OCI-LY1 (cell line): ENCODE results near the gene SEMA3D.

ENCODE experiments used
- H2AFZ ChIP-seq: fragments of 200-600 bp; sonication (generic), shearing (Covaris generic); 2 replicates; pipeline ENCODE4 v1.6.0; 2014; ENCODE audit warnings: antibody characterized with exemption, mild to moderate bottlenecking, low read length
- H3F3A ChIP-seq: fragments of 200-600 bp; sonication (generic), shearing (Covaris generic); 2 replicates; pipeline ENCODE4 v1.6.0; 2014; ENCODE audit warnings: mild to moderate bottlenecking, antibody characterized with exemption, low read length, moderate library complexity; ENCODE audit not compliant: insufficient read depth
- H3K27ac ChIP-seq: fragments of 200-600 bp; sonication (generic); 2 replicates; pipeline ENCODE4 v1.5.1; 2014; ENCODE audit warnings: low read length, mixed run types, mild to moderate bottlenecking, low read depth; ENCODE audit not compliant: poor library complexity, severe bottlenecking
- H3K27me3 ChIP-seq: fragments of 200-600 bp; sonication (generic); 2 replicates; pipeline ENCODE4 v1.6.0; 2014; ENCODE audit warnings: antibody characterized with exemption, mild to moderate bottlenecking, low read length, moderate library complexity; ENCODE audit not compliant: insufficient read depth
- H3K36me3 ChIP-seq: fragments of 200-600 bp; sonication (generic); 2 replicates; pipeline ENCODE4 v1.6.1; 2014; ENCODE audit warnings: mild to moderate bottlenecking, antibody characterized with exemption, low read length, moderate library complexity, mixed read lengths; ENCODE audit not compliant: insufficient read depth
- H3K4me1 ChIP-seq: fragments of 200-600 bp; sonication (generic); 2 replicates; pipeline ENCODE4 v1.5.1; 2014; ENCODE audit warnings: mild to moderate bottlenecking, low read length, moderate library complexity; ENCODE audit not compliant: insufficient read depth, severe bottlenecking
- H3K4me2 ChIP-seq: fragments of 200-600 bp; sonication (generic), shearing (Covaris generic); 2 replicates; pipeline ENCODE4 v1.6.1; 2014; ENCODE audit warnings: low read length
- H3K4me3 ChIP-seq: fragments of 200-600 bp; sonication (generic); 2 replicates; pipeline ENCODE4 v1.5.1; 2014; ENCODE audit warnings: low read length, low read depth, mild to moderate bottlenecking, mixed read lengths; ENCODE audit not compliant: poor library complexity, severe bottlenecking
- H3K79me2 ChIP-seq: fragments of 200-600 bp; shearing (Covaris generic); 2 replicates; pipeline ENCODE4 v1.6.1; 2016; ENCODE audit warnings: mixed run types, low read length, mixed read lengths; ENCODE audit not compliant: insufficient read depth
- H3K9ac ChIP-seq: fragments of 200-600 bp; sonication (generic), shearing (Covaris generic); 2 replicates; pipeline ENCODE4 v1.6.1; 2014; ENCODE audit warnings: mild to moderate bottlenecking, low read length, mixed read lengths
- H3K9me2 ChIP-seq: fragments of 200-600 bp; sonication (generic), shearing (Covaris generic); 2 replicates; pipeline ENCODE4 v1.6.1; 2014; ENCODE audit warnings: low read depth, mild to moderate bottlenecking, low read length, mixed read lengths
- H3K9me3 ChIP-seq: fragments of 200-600 bp; shearing (Covaris generic); 2 replicates; pipeline ENCODE4 v1.6.1; 2014; ENCODE audit warnings: low read length, mixed read lengths
- H4K20me1 ChIP-seq: fragments of 200-600 bp; sonication (generic), shearing (Covaris generic); 2 replicates; pipeline ENCODE4 v1.6.0; 2016; ENCODE audit warnings: mild to moderate bottlenecking, low read length; ENCODE audit not compliant: insufficient read depth
- EZH2 ChIP-seq: fragments of 200-600 bp; sonication (generic), shearing (Covaris generic); IDR thresholded peaks from 2 replicates; pipeline ENCODE4 v1.8.0; 2017; ENCODE audit warnings: borderline replicate concordance, mixed run types, mild to moderate bottlenecking, antibody characterized with exemption, low read length, moderate library complexity, mixed read lengths
- TF ChIP-seq, protein P1 (sequence below): fragments of 200-600 bp; sonication (generic), shearing (Covaris generic); IDR thresholded peaks from 2 replicates; pipeline ENCODE4 v1.5.1; 2017; ENCODE audit warnings: mild to moderate bottlenecking, antibody characterized with exemption, low read length, moderate library complexity, mixed read lengths

The SEMA3D gene

DNA sequence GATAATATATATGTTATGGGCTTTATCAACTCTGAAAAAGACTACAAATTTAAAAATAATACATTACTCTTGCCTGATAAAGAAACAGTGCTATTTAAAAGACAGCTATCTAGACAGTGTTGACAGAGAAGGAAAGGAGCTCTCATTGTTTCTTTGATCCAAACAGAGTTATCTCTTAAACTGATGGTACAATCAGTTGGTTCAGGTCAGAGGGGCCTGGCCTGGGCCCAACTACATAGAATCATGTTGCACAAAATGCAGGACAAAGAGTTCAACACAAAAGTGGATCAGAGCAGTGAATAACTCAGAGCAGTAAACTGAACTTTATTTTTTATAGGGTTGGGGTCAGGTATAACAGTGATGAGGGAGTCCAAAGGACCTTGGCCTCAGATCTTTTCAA lies 33.8 kb upstream of the SEMA3D start:
- no peaks in the 10 kb centered on the region for H3F3A ChIP-seq
- H3K9me3 ChIP-seq, result no peaks in the 10 kb centered on the region
- H3K27ac ChIP-seq, result no peak overlapping the region
- H3K4me3 ChIP-seq, result no peak overlapping the region
- H3K9ac ChIP-seq, result no peak overlapping the region
- H3K27me3 ChIP-seq, result no peaks in the 10 kb centered on the region
- no peaks in the 10 kb centered on the region for H3K79me2 ChIP-seq
- TF ChIP-seq EZH2, result no peak
- TF ChIP-seq, protein P1, sequence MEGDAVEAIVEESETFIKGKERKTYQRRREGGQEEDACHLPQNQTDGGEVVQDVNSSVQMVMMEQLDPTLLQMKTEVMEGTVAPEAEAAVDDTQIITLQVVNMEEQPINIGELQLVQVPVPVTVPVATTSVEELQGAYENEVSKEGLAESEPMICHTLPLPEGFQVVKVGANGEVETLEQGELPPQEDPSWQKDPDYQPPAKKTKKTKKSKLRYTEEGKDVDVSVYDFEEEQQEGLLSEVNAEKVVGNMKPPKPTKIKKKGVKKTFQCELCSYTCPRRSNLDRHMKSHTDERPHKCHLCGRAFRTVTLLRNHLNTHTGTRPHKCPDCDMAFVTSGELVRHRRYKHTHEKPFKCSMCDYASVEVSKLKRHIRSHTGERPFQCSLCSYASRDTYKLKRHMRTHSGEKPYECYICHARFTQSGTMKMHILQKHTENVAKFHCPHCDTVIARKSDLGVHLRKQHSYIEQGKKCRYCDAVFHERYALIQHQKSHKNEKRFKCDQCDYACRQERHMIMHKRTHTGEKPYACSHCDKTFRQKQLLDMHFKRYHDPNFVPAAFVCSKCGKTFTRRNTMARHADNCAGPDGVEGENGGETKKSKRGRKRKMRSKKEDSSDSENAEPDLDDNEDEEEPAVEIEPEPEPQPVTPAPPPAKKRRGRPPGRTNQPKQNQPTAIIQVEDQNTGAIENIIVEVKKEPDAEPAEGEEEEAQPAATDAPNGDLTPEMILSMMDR, result no peak
- no peak overlapping the region for H3K4me2 ChIP-seq
- no peaks in the 10 kb centered on the region for H3K4me1 ChIP-seq
- H4K20me1 ChIP-seq, result no peaks in the 10 kb centered on the region
- no peaks in the 10 kb centered on the region for H3K36me3 ChIP-seq
- H3K9me2 ChIP-seq, result no peaks in the 10 kb centered on the region; the same call in 1 of the 2 replicates
- H2AFZ ChIP-seq, result no peak overlapping the region

DNA sequence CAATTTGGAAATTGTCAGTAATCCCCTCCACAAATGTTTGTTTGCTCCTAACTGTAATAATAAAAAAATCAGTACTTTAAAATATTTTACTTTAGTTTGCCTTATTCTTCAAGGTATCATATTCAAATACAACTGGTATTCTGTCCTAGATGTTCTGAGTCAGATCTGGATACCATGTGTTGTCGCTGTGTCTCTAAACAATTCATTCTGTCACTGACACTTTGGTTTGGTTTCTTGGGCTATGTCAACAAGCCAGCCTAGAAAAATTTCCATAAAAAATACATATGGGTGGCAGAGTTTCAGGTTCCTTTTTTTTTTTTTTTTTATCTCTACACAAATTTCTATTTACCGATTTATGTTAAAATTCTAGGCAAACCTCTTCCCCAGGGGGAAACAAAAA lies 33.2 kb upstream of the SEMA3D start:
- Histone ChIP-seq H3K4me3 (no peak overlapping the region), H3K9ac (no peak overlapping the region)
- TF ChIP-seq, protein P1, result no peak
- no peak for TF ChIP-seq EZH2

DNA sequence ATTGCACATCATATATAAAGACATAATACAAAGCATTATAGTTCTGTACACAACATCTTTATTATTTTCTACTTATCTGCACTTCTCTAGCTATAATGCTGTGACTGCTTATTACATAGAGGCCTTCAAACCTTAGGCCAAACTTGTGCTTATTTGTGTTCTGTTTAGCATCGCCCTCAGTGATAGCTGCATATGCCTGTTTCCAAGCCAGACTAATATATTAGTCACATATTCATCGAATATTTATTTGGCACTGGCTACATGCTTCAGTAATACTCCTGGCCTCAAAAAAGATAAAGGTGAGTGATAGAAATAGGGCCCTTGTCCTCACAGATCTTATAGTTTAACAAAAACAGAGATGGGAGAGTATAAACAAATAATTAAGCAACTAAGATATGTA lies 30.2 kb upstream of the SEMA3D start:
- H3F3A ChIP-seq, result no peaks in the 10 kb centered on the region
- no peaks in the 10 kb centered on the region for H3K9me3 ChIP-seq
- no peaks in the 10 kb centered on the region; the same call in 1 of the 2 replicates for H3K9me2 ChIP-seq
- no peaks in the 10 kb centered on the region for H3K27me3 ChIP-seq
- no peaks in the 10 kb centered on the region for H3K36me3 ChIP-seq
- H4K20me1 ChIP-seq, result no peaks in the 10 kb centered on the region
- TF ChIP-seq EZH2, result no peak
- H2AFZ ChIP-seq, result no peak overlapping the region
- no peak overlapping the region for H3K27ac ChIP-seq
- no peak overlapping the region for H3K4me3 ChIP-seq
- no peaks in the 10 kb centered on the region for H3K4me1 ChIP-seq
- H3K9ac ChIP-seq, result no peak overlapping the region
- no peak overlapping the region for H3K4me2 ChIP-seq
- no peaks in the 10 kb centered on the region for H3K79me2 ChIP-seq

More for the DNA sequence above, 33.2 kb upstream of the SEMA3D start:
- no peaks in the 10 kb centered on the region for H3K27me3 ChIP-seq
- H3K79me2 ChIP-seq, result no peaks in the 10 kb centered on the region
- H3K4me2 ChIP-seq, result no peak overlapping the region
- no peaks in the 10 kb centered on the region for H3K9me3 ChIP-seq
- H4K20me1 ChIP-seq, result no peaks in the 10 kb centered on the region
- H2AFZ ChIP-seq, result no peak overlapping the region
- H3F3A ChIP-seq, result no peaks in the 10 kb centered on the region
- H3K9me2 ChIP-seq, result no peaks in the 10 kb centered on the region; the same call in 1 of the 2 replicates
- no peaks in the 10 kb centered on the region for H3K36me3 ChIP-seq
- H3K4me1 ChIP-seq, result no peaks in the 10 kb centered on the region
- H3K27ac ChIP-seq, result no peak overlapping the region

GRCh38 chr7:85215098-85215497 lies 28.2 kb upstream of the SEMA3D start:
- no peaks in the 10 kb centered on the region for H4K20me1 ChIP-seq
- no peaks in the 10 kb centered on the region for H3K4me1 ChIP-seq
- H3K9ac ChIP-seq, result no peak overlapping the region
- no peaks in the 10 kb centered on the region for H3K36me3 ChIP-seq
- H3K4me3 ChIP-seq, result no peak overlapping the region
- H3K9me3 ChIP-seq, result no peaks in the 10 kb centered on the region
- H3K27me3 ChIP-seq, result no peaks in the 10 kb centered on the region
- H3K4me2 ChIP-seq, result no peak overlapping the region
- H2AFZ ChIP-seq, result no peak overlapping the region
- H3F3A ChIP-seq, result no peaks in the 10 kb centered on the region
- TF ChIP-seq, protein P1, result no peak
- TF ChIP-seq EZH2, result no peak
- H3K27ac ChIP-seq, result no peak overlapping the region
- no peaks in the 10 kb centered on the region for H3K9me2 ChIP-seq
- H3K79me2 ChIP-seq, result no peaks in the 10 kb centered on the region
